ENCODE measurements around the gene COQ7. TPM values are rescaled to one million over a fixed set of nuclear protein-coding genes. Genes with fewer than 3 reads are reported as not detected.

The COQ7 gene
- 19.3 and 20.6 TPM in 2 replicates for total RNA-seq (2014; rRNA removed; shearing (Covaris generic))

DNA sequence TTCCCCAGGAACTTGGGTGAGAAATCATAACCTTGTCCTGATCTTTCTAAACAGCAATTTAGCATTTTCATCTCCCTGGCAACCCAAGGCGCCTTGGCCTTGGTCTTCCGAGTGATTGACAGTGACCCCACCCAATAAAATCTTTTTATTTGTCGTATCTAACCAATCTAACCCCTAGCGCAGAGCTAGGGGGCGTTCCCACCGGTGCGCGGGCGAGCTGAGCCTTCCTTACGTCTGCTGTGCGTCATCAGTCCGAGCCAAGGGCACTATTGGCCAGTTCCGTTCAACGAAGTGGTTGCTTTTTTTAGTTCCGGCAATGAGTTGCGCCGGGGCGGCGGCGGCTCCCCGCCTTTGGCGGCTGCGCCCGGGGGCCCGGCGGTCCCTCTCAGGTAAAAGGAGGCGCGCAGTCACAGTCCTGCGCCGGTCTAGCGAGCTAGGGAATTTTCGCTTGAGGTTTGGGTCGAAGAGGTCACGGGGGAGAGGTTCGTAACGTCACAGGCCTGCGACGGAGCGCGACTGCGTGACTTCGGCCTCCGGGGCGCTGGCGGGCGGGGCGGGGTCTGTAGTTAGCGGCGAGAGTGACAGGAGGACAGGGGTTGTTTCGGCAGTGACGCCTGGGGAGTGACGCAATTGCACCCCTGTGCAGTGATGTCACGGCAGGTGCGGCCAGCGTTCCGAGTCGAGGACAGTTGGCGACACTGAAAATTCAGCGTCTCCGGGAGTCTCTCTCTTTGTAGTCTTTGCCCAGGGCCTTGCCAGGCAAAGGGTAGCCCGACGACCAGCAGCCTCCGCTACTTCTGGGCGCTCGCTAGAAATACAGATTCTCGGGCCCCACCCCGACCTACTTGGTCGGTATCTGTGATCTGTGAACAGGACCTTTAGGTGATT lies at the start of gene COQ7:
Gene COQ7, plus strand, starts transcription at position 266 of the 888 bp plus-strand sequence. Its CDS starts 51 bp downstream, at position 317.
- peak; percentile 100 for DNase-seq (ENCODE audit: low read depth)

GRCh38 chr16:19020689-19021088 lies 46.7 kb upstream of the COQ7 start:
- no peak for DNase-seq (ENCODE audit: low read depth)

DNA sequence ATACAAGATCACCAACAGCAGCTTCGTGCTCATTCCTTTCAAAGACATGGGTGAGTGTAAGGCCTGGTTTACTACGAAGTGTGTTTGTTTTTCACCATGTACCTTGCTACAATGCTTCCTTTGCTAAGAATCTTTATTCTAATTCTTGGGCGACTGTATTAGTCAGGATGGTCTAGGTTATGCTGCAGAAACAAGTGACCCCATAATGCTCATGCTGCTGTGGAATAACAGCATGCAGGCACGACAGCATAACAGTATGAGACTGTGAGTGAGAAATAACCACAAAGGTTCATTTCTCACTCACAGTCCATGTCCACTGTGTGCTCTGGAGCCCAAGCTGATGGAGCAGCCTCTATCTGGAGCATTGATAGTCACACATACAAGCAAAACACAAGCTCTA lies 45.7 kb upstream of the COQ7 start:
- no peak for DNase-seq (ENCODE audit: low read depth)

DNA sequence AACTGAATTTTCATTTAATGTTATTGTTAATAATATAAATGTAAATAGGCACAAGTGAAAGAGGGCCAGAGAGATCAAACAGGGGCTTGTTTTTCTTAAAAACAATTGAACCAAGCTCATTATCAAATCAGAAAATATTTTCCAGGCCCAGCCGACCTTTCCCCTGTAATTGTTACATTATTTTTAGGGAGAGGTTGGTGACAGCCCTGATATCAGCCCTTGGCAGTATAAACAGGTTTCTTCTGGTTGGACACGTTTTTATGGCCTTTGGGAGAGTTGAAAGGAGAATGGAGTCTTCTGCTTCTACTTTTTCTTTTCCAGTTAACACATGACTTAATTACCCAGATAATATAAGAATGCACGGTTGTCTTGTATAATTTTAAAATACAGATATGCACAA lies 40.0 kb upstream of the COQ7 start:
- no peak for DNase-seq (ENCODE audit: low read depth)

DNA sequence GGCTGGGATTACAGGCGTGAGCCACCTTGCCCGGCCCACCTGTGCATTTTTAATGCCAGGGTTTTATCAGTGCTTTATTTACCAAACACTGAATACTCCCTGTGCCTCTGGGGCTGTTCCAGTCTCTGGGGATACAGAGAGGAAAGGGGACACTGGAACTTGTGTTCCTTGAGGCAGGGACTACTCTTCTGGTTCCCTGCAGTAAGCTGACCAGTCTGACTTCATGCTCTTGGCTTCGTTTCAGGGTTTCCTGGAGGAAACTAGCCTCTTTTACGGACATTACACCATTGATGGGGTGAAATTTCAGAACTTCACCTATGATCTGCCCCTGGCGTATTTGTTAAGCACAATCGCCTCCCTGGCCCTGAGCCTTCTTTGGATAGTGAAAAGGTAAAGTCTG lies 37.4 kb upstream of the COQ7 start:
- no peak for DNase-seq (ENCODE audit: low read depth)

DNA sequence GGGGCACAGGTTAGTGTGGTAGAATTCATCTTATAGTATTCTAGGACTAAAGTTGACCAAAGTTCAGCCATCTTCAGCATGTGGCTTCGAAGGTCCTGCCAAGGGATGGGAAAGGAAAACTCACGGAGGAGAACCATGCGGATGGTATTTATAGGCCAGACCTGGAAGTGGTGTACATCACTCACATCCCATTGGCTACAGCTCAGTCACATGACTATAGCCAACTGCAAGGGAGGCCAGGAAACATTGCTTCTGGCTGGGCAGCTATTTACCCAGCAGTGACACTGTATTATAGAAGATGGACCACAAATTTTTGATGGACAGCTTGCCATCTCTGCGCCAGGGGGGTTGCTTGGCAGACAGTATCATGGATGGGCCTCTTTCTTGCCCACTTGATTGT lies 35.7 kb upstream of the COQ7 start:
- no peak for DNase-seq (ENCODE audit: low read depth)

GRCh38 chr16:19033761-19034160 lies 33.7 kb upstream of the COQ7 start:
- DNase-seq (ENCODE audit: low read depth) = no peak

- DNase-seq (ENCODE audit: low read depth) = no peak
Observed at GRCh38 chr16:19040400-19040799, 27.0 kb upstream of the COQ7 start.

DNA sequence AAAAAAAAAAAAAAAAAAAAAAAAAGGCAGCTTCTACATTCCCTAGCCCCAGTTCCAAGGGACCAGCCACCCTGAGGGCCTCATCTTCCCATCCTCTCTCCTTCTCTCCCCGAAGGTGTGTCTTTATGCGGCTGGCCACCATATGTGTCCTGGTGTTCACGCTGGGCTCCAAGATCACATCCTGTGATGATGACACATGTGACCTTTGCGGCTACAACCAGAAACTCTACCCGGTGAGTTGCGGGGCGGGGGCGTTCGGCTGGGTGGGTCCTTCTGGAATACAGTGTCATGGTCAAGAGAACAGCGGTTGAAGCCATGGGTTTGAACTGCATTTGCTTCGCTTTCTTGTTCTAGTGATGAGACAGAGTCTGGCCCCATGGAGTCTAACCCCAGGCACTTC lies 22.6 kb upstream of the COQ7 start:
- no peak for DNase-seq (ENCODE audit: low read depth)

- DNase-seq (ENCODE audit: low read depth) = no peak
Observed at GRCh38 chr16:19046062-19046461, 21.4 kb upstream of the COQ7 start.

GRCh38 chr16:19062706-19063105 lies 4.7 kb upstream of the COQ7 start:
- DNase-seq (ENCODE audit: low read depth) = no peak

- DNase-seq (ENCODE audit: low read depth) = no peak
Observed at GRCh38 chr16:19066988-19067348, 446 bp upstream of the COQ7 start.

- DNase-seq (ENCODE audit: low read depth) = no peak
Observed at GRCh38 chr16:19068237-19068815, 912 bp downstream of the COQ7 start.

GRCh38 chr16:19071811-19072777 lies 4.7 kb downstream of the COQ7 start:
- peak; percentile 61 for DNase-seq (ENCODE audit: low read depth)

DNA sequence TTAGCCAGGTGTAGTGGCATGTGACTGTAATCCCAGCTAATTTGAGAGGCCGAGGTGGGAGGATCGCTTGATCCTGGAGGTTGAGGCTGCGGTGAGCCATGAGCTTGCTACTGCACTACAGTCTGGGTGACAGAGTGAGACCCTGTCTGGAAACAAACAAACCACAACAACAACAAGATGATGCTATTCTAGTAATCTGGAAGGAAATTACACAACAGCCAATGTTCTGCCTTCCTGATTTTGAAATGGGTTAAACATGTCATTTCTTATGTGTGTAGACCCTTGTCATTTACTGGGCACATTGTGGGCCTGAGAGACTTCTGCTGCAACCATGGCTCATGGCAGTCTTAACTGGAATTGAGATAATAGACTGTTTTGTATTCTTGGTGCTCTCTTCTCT lies 5.9 kb downstream of the COQ7 start:
- DNase-seq (ENCODE audit: low read depth) = no peak

GRCh38 chr16:19073863-19074262 lies 6.4 kb downstream of the COQ7 start:
- DNase-seq (ENCODE audit: low read depth) = no peak

GRCh38 chr16:19075511-19075910 lies 8.1 kb downstream of the COQ7 start:
- DNase-seq (ENCODE audit: low read depth) = no peak

DNA sequence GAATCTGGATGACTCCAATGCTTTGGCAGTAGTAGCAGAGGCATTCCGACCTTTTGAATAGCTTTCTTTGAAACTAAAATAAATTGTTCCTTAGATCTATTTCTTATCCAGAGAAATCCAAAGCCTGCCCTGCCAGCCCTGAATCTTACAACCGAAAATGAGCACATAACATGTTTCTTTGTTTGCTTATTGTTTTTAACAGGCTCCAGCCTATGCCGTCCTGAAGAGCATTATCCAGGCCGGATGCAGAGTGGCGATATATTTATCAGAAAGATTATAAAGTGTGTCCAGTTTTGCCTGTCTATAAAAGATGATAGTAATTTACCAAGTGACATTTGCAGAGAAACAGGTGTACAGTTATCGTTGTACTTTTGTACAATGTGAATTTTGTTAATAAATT lies 10.5 kb downstream of the COQ7 start:
- no peak for DNase-seq (ENCODE audit: low read depth)

DNA sequence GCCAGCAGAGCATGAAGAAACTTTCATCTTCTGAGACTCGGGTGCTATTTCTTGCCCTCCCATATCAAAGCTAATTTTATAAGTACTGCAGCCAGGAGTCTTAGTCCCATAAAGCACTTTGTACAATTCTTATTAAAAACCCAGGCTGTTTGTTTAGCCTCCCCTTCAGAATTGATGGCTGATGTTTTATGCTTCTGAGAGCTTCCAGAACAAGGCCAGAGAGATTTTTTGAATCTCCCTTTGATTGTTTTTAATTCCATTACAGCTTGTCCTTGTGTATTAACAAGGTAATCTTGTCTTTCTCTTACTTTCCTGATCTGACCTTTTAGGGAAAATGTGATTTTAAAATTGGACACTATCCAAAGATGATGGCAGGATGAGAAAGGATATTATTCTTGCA lies 16.3 kb downstream of the COQ7 start:
- DNase-seq (ENCODE audit: low read depth) = no peak

DNA sequence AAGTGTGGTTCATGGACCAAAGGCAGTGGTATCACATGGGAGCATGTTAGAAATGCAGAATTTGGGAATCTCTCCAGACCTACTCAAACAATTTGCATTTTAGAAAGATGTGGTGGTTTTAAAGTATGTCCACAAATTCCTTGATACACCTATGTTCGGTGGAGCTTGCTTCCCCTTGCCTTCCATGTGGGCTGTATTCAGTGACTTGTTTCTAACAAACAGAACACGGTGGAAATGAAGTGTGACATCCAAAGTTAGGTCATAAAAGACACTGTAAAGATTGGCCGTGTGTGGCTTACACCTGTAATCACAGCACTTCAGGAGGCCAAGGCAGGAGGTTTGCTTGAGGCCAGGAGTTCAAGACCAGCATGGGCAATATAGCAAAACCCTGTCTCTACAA lies 16.7 kb downstream of the COQ7 start:
- no peak for DNase-seq (ENCODE audit: low read depth)

DNA sequence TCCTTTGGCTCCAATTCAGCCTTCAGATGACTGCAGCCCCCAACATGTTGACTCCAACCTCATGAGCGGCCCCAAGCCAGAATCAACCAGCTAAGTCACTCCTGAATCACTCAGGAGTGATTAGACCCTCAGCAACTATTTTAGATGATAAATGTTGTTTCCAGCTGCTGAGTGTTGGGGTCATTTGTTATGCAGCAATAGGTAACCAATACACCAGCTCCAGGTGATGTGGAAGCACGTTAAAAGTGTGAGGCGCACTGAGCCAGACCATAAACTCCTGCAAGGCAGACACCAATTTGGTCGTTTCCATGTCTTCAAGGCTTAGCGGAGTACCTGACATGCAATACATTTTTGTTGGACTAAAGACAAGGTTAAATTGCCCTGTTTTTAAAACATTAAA lies 17.5 kb downstream of the COQ7 start:
- DNase-seq (ENCODE audit: low read depth) = no peak

DNA sequence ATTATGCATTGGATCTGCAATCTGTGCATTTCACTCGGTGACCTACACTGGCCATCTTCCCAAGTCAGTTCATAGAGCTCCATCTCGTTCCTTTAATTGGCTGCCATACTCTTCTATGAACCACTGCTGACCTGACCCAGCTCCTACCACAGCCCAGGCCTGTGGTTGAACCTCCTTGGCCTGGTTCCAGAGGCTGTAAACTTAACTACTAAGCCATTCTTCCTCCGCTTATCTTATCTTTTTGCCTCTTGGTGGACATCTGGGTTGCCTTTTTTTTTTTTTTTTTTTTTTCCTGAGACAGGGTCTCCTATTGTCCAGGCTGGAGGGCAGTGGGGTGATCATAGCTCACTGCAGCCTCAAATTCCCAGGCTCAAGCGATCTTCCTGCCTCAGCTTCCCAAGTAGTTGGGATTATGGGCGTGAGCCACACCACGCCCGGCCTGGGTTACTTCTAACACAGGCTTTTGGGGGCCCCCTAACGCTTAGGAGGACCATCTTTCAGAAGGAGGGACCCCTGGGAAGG lies 18.3 kb downstream of the COQ7 start:
- peak; percentile 71 for DNase-seq (ENCODE audit: low read depth)

All from M059J (cell line).